Neural cell (in vitro differentiated cells): Measurements from ENCODE around the gene BRINP2. TPM values are rescaled to one million over a fixed set of nuclear protein-coding genes. Genes with fewer than 3 reads are reported as not detected.

Experiments
- H2AFZ ChIP-seq: fragments of 200-600, 300-800 bp; sonication (generic), shearing (Covaris generic); 2 replicates; pipeline ENCODE4 v1.6.0; 2014; ENCODE audit warnings: low read depth, mild to moderate bottlenecking, antibody characterized with exemption, low read length, moderate library complexity
- H3F3A ChIP-seq: fragments of 200-600 bp; shearing (Covaris generic); 2 replicates; pipeline ENCODE4 v1.6.1; 2016; ENCODE audit warnings: mild to moderate bottlenecking, moderate library complexity, mixed read lengths, antibody characterized with exemption, low read length; ENCODE audit not compliant: insufficient read depth, poor library complexity, severe bottlenecking
- H3K27ac ChIP-seq: fragments of 200-600, 300-800 bp; sonication (generic), shearing (Covaris generic); 2 replicates; pipeline ENCODE4 v1.5.1; 2014; ENCODE audit warnings: mild to moderate bottlenecking, low read length, moderate library complexity
- H3K27me3 ChIP-seq: fragments of 300-800, 200-600 bp; sonication (generic), shearing (Covaris generic); 2 replicates; pipeline ENCODE4 v1.6.0; 2014; ENCODE audit warnings: mild to moderate bottlenecking, low read depth, low read length, moderate library complexity; ENCODE audit not compliant: insufficient read depth
- H3K36me3 ChIP-seq: fragments of 300-800, 200-600 bp; sonication (generic), shearing (Covaris generic); 2 replicates; pipeline ENCODE4 v1.5.1; 2014; ENCODE audit warnings: mild to moderate bottlenecking, antibody characterized with exemption, low read length, moderate library complexity; ENCODE audit not compliant: insufficient read depth
- H3K4me2 ChIP-seq: fragments of 300-800, 200-600 bp; sonication (generic), shearing (Covaris generic); 2 replicates; pipeline ENCODE4 v1.6.0; 2014; ENCODE audit warnings: mild to moderate bottlenecking, low read length
- H3K4me3 ChIP-seq: fragments of 300-800, 200-600 bp; sonication (generic), shearing (Covaris generic); 2 replicates; pipeline ENCODE4 v1.5.1; 2014; ENCODE audit warnings: mild to moderate bottlenecking, low read length, moderate library complexity
- H3K79me2 ChIP-seq: fragments of 200-600 bp; shearing (Covaris generic); replicated peaks from 2 replicates; pipeline ENCODE4 v1.6.0; 2014; ENCODE audit warnings: mild to moderate bottlenecking, low read length, moderate library complexity; ENCODE audit not compliant: insufficient read depth
- H3K9ac ChIP-seq: fragments of 300-800, 200-600 bp; sonication (generic), shearing (Covaris generic); 2 replicates; pipeline ENCODE4 v1.6.1; 2016; ENCODE audit warnings: mild to moderate bottlenecking, low read length, mixed read lengths
- H3K9me2 ChIP-seq: fragments of 200-600 bp; shearing (Covaris generic); 2 replicates; pipeline ENCODE4 v1.6.1; 2016; ENCODE audit warnings: mild to moderate bottlenecking, low read length, mixed read lengths; ENCODE audit not compliant: insufficient read depth
- H3K9me3 ChIP-seq: fragments of 200-600, 300-800 bp; sonication (generic), shearing (Covaris generic); 2 replicates; pipeline ENCODE4 v1.6.1; 2016; ENCODE audit warnings: mild to moderate bottlenecking, mixed run types, low read length, moderate library complexity, mixed read lengths
- H4K20me1 ChIP-seq: fragments of 200-600 bp; shearing (Covaris generic); 2 replicates; pipeline ENCODE4 v1.6.1; 2016; ENCODE audit warnings: mild to moderate bottlenecking, mixed run types; ENCODE audit not compliant: insufficient read depth
- CTCF ChIP-seq: fragments of 450-650 bp; IDR thresholded peaks from 2 replicates; pipeline ENCODE4 v1.5.1; 2014; ENCODE audit warnings: antibody characterized with exemption, mild to moderate bottlenecking, moderate library complexity; ENCODE audit not compliant: poor library complexity, severe bottlenecking
- EP300 ChIP-seq: fragments of 450-650 bp; conservative IDR thresholded peaks from 2 replicates; pipeline ENCODE4 v1.6.1; 2014; ENCODE audit warnings: antibody characterized with exemption, mild to moderate bottlenecking, moderate library complexity; ENCODE audit not compliant: poor library complexity, severe bottlenecking
- EZH2 ChIP-seq: fragments of 200-600, 300-800 bp; shearing (Covaris generic), sonication (generic); IDR thresholded peaks from 2 replicates; pipeline ENCODE4 v1.6.1; 2014; ENCODE audit warnings: antibody characterized with exemption, low read length, borderline replicate concordance, mild to moderate bottlenecking; ENCODE audit not compliant: insufficient read depth, poor library complexity, severe bottlenecking
- MXI1 ChIP-seq: fragments of 450-650 bp; conservative IDR thresholded peaks from 2 replicates; pipeline ENCODE4 v1.6.1; 2014; ENCODE audit warnings: antibody characterized with exemption, mild to moderate bottlenecking; ENCODE audit not compliant: poor library complexity, severe bottlenecking
- POLR2AphosphoS5 ChIP-seq: IDR thresholded peaks from 2 replicates; pipeline ENCODE4 v1.6.1; 2012
- RAD21 ChIP-seq: fragments of 450-650 bp; conservative IDR thresholded peaks from 2 replicates; pipeline ENCODE4 v1.6.1; 2014; ENCODE audit warnings: antibody characterized with exemption, mild to moderate bottlenecking, moderate library complexity
- SMC3 ChIP-seq: fragments of 450-650 bp; conservative IDR thresholded peaks from 2 replicates; pipeline ENCODE4 v1.6.1; 2014; ENCODE audit warnings: antibody characterized with exemption, mild to moderate bottlenecking, moderate library complexity; ENCODE audit not compliant: poor library complexity
- TAF1 ChIP-seq: IDR thresholded peaks from 2 replicates; pipeline ENCODE4 v1.6.1; 2012; ENCODE audit warnings: low read depth
- polyA plus RNA-seq: library from polyadenylated mRNA; depleted of rRNA; stranded (reverse); fragments of >200 nt; gene quantifications from 2 replicates; pipeline ENCODE4 v1.2.3, GENCODE V29; 2014
- TF ChIP-seq, protein P1 (sequence below): IDR thresholded peaks from 2 replicates; pipeline ENCODE4 v1.6.1; 2012; ENCODE audit warnings: borderline replicate concordance

BRINP2 gene
- polyA plus RNA-seq, 1 donor from 2014 or later: 12.9 TPM

GRCh38 chr1:177174921-177175634 lies 4.3 kb downstream of the BRINP2 start:
- Histone ChIP-seq H3K9me3 (peaks cover 4% of the 10 kb centered on the region), H4K20me1 (no peaks in the 10 kb centered on the region), H3F3A (no peaks in the 10 kb centered on the region), H2AFZ (no peak overlapping the region), H3K36me3 (no peaks in the 10 kb centered on the region), H3K9ac (no peak overlapping the region), H3K9me2 (no peaks in the 10 kb centered on the region), H3K4me3 (no peak overlapping the region), H3K79me2 (no peaks in the 10 kb centered on the region), H3K27me3 (peaks cover 10% of the 10 kb centered on the region), H3K4me2 (no peak overlapping the region), H3K27ac (no peak overlapping the region)
- TF ChIP-seq SMC3: no peak
- TF ChIP-seq MXI1: no peak
- TF ChIP-seq TAF1: no peak
- no peak for TF ChIP-seq RAD21
- TF ChIP-seq EZH2: no peak
- no peak for TF ChIP-seq CTCF
- TF ChIP-seq, protein P1, sequence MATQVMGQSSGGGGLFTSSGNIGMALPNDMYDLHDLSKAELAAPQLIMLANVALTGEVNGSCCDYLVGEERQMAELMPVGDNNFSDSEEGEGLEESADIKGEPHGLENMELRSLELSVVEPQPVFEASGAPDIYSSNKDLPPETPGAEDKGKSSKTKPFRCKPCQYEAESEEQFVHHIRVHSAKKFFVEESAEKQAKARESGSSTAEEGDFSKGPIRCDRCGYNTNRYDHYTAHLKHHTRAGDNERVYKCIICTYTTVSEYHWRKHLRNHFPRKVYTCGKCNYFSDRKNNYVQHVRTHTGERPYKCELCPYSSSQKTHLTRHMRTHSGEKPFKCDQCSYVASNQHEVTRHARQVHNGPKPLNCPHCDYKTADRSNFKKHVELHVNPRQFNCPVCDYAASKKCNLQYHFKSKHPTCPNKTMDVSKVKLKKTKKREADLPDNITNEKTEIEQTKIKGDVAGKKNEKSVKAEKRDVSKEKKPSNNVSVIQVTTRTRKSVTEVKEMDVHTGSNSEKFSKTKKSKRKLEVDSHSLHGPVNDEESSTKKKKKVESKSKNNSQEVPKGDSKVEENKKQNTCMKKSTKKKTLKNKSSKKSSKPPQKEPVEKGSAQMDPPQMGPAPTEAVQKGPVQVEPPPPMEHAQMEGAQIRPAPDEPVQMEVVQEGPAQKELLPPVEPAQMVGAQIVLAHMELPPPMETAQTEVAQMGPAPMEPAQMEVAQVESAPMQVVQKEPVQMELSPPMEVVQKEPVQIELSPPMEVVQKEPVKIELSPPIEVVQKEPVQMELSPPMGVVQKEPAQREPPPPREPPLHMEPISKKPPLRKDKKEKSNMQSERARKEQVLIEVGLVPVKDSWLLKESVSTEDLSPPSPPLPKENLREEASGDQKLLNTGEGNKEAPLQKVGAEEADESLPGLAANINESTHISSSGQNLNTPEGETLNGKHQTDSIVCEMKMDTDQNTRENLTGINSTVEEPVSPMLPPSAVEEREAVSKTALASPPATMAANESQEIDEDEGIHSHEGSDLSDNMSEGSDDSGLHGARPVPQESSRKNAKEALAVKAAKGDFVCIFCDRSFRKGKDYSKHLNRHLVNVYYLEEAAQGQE: no peak
- TF ChIP-seq POLR2AphosphoS5: no peak
- TF ChIP-seq EP300: no peak

DNA sequence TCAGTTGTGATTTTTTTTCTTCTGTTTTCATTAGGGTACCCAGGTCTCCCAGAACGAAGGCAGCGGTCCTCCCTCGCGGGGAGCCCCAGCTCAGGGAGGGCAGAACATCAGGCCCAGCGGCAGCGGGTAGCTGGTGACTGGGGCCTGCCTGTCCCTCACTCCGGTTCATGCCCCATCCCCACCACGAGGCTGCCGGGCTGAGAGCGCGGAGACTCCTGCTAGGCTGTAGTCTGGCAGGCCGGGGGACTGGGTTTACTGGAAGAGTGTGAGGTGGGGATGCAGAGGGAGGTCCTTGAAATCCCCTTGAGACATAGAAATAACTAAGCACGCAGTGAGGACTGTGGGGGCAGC lies 10.5 kb downstream of the BRINP2 start:
- Histone ChIP-seq H3K4me3 (peak overlapping the region; percentile 64), H2AFZ (no peak overlapping the region), H4K20me1 (no peaks in the 10 kb centered on the region), H3F3A (no peaks in the 10 kb centered on the region), H3K27ac (no peak overlapping the region), H3K9me3 (peaks cover 4% of the 10 kb centered on the region), H3K9me2 (no peaks in the 10 kb centered on the region), H3K36me3 (no peaks in the 10 kb centered on the region), H3K27me3 (peaks cover 6% of the 10 kb centered on the region), H3K4me2 (no peak overlapping the region), H3K79me2 (no peaks in the 10 kb centered on the region), H3K9ac (peak overlapping the region; percentile 40)
- TF ChIP-seq CTCF (no peak), TAF1 (no peak), EP300 (no peak), RAD21 (no peak), MXI1 (no peak), EZH2 (no peak), POLR2AphosphoS5 (no peak), SMC3 (no peak)
- TF ChIP-seq, protein P1: no peak
